Inflammatory macrophage treated with lipopolysaccharide for 1 hour (primary cell): ENCODE results near the gene AKAP11.
A peak's percentile ranks its signal among the peaks of the same experiment; 100 is the strongest.
"Not testable (repeated sequence)": the region's sequence is repeated elsewhere in the genome, so short reads cannot be mapped to it uniquely, and the experiment has no call there.

Experiments
- DNase-seq, 2 donors: peaks; one replicate each; pipeline ENCODE4 v3.0.0-alpha.2; 2020 to 2022

The AKAP11 gene, protein sequence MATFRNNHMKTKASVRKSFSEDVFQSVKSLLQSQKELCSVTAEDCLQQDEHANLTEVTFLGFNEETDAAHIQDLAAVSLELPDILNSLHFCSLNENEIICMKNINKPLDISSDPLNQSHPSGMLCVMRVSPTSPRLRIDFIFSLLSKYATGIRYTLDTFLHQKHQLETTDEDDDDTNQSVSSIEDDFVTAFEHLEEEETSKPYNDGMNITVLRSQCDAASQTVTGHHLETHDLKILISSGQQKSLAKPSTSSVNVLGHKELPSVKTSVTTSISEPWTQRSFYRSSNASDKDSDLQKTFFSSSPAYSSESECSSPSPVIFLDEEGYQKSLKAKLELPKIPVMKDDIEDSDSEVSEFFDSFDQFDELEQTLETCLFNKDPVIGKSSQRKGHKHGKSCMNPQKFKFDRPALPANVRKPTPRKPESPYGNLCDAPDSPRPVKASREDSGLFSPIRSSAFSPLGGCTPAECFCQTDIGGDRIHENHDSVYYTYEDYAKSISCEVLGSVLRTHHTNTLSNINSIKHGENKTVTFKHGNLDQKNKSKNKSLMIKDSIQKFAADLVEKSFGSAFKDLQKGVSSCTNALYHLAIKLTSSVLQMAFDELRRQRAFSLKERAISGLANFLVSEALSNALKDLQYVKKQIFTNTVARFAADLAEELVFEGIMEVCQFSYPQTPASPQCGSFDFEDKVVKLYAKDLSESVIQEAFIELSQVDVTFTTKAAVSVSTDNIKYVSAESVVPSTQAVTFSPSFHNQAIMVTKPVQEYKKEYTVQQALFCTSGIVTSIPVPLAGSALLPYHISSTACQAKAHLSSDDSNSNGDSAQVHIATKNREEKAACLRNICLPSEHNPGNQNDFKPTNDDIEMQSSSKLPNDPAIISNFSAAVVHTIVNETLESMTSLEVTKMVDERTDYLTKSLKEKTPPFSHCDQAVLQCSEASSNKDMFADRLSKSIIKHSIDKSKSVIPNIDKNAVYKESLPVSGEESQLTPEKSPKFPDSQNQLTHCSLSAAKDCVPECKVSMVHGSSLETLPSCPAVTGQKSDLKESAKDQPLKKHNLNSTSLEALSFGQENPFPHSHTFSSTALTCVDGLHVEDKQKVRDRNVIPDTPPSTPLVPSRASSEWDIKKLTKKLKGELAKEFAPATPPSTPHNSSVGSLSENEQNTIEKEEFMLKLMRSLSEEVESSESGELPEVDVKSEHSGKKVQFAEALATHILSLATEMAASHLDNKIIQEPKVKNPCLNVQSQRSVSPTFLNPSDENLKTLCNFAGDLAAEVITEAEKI (N-terminal part only)

DNA sequence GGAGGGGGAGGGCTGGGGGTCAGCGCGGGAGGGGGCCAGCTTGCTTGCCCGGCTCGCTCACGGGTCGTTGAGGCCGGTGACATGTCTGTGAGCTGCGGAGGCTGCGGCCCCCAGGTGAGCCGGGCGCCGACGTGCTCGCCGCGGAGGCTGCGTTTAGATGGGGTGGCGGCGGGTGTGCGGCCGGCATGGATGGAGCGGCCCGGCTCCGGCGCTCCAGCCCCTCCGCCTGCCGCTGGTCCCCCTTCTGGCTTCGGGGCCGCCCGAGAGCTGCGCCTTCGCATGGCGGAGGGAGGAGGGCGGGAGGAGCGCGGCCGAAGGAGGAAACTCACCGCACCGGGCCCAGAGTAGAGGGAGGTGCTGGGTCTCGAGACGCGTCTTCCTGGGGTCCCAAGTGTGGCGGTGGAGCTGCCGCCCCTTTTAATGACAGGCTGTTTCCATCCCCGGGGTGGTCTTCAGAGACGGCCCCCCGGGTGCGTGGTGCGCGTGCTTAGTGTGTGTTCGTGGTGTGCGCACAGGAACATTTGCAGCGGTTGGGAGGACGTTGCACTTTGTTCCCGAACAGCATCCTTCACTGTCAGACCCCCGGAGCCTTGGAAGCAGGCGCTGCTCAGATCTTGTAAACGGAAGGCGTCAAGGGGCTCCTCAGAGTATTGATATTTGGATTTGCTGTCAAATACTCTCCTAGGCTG is at the start of gene AKAP11:
Gene AKAP11 (plus strand): TSS at position 38 of the 689 bp plus-strand sequence. CDS start 14,197 bp downstream, outside the sequence.
- DNase-seq, result peak; percentile 19 to 34

GRCh38 chr13:42223681-42224080 is 48.3 kb upstream of the AKAP11 start:
- DNase-seq, result no peak

- no peak for DNase-seq
Observed at GRCh38 chr13:42225051-42225450, 46.9 kb upstream of the AKAP11 start.

DNA sequence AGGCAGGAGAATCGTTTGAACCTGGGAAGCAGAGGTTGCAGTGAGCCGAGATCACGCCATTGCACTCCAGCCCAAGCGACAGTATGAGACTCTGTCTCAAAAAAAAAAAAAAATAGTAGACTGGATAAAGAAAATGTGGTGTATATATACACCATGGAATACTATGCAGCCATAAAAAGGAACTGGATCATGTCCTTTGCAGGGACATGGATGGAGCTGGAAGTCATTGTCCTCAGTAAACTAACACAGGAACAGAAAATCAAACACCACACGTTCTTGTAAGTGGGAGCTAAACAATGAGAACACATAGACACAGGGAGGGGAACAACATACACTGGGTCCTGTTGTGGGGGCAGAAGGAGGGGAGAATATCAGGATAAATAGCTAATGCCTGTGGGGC is 45.2 kb upstream of the AKAP11 start:
- not testable (repeated sequence) for DNase-seq

GRCh38 chr13:42228527-42228926 is 43.4 kb upstream of the AKAP11 start:
- DNase-seq, result no peak

- no peak for DNase-seq
Observed at GRCh38 chr13:42229287-42229686, 42.7 kb upstream of the AKAP11 start.

DNA sequence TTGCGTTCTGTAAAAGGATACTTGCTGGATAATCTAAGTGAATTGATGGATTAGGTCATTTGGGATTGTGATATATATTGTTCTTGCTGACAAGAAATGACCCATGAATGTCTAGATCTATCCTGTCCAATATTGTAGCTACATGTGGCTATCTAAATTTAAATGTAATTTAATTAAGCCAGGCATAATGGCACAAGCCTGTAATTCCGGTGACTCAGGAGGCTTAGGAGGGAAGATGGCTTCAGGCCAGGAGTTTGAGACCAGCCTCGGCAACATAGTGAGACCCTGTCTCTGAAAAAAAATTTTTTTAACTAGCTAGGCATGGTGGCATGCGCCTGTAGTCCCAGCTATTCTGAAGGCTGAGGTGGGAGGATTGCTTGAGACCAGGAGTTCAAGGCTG is 39.3 kb upstream of the AKAP11 start:
- DNase-seq, result no peak

- no peak for DNase-seq
Observed at GRCh38 chr13:42233726-42234125, 38.2 kb upstream of the AKAP11 start.

DNA sequence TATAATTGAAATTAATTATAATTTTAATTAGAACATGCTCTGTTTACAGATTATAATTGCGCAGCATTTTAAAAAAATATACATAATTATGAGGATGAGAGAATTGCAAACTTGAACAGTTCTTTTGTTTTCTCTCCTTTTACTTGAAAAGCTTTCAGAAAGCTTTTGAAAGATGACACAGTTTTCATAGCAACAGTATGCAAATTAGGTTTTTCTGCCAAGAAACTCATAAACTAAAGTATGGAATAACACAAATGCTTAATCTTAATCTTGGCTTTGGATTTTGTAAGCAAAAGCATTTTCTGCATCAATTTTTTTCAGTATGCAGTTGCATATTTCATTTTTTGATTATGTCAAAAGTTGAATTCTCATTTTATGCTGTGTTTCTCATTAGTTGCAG is 32.8 kb upstream of the AKAP11 start:
- no peak for DNase-seq

DNA sequence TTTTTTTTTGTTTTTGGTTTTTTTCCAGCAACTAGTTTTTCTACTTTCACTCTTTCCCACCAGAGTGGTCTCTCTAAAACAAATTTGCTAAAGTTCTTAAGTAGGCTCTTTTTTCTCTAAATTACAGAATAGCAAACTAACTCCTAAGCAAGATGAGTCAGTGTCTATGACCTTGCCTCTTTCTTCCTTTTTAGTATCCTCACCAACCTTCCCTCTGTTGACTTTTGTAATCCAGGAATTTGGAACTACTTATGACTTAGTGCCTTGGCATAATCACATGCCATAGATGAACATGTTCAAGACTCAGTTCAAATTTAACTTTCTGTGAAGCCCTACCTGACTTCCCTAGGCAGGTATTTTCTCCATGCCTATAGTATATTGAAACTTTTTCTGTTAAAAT is 32.3 kb upstream of the AKAP11 start:
- DNase-seq, result no peak

DNA sequence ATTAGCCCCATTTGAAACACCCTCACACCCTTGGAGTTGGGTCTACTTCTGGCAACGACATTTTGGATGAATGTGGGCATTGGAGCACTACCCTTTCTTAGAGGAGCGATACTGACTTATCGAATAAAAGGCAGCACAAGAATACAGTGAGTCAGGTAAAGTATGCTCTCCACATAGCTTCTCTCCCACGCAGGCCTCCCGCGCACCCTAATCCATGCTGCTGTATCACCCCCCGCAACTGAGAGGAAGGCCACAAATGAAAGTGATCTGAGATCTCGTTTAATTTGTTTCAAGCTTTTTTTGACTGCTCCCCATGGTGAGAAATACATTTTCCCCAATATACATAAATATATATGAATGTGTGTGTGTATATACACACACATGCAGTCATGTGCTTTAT is 25.4 kb upstream of the AKAP11 start:
- DNase-seq, result no peak

DNA sequence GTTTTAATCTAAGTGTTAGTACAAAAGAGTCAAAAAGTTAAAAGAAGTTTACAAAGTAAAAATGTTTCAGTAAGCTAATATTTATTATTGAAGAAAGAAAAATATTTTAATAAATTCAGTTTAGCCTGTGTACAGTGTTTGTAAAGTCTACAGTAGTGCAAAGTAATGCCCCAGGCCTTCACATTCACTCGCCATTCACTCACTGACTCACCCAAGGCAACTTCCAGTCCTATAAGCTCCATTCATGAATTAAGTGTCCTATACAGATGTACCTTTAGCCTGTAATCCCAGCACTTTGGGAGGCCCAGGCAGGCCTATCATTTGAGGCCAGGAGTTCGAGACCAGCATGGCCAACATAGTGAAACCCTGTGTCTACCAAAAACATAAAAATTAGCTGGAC is 24.1 kb upstream of the AKAP11 start:
- DNase-seq, result no peak

DNA sequence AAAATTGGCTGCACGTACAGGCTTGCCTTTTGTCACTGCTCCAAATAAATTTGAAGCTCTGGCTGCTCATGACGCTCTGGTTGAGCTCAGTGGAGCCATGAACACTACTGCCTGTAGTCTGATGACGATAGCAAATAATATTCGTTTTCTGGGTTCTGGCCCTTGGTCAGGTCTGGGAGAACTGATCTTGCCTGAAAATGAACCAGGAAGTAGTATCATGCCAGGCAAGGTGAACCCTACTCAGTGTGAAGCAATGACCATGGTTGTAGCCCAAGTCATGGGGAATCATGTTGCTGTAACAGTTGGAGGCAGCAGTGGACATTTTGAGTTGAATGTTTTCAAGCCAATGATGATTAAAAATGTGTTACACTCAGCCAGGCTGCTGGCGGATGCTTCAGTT is 16.1 kb upstream of the AKAP11 start:
- no peak for DNase-seq

DNA sequence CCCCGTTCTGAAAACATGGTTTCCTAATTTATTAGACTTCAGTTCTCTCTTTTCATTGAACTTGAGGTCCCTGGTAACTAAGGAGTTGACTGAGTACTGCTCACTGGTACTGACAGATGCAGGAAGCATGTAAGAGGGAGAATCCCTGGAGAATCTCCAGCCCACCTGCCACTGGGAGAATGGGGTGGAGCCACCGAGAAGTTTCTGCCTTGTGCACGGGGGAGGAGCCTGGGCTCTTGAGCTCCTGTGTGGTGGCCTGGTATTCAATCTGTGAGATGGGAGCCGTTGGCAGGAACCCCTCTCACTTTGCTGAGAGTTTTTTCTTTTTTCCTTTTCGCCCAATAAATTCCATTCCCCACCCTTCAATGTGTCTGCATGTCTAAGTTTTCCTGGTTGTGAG is 13.2 kb upstream of the AKAP11 start:
- no peak for DNase-seq

- no peak for DNase-seq
Observed at GRCh38 chr13:42259515-42259914, 12.4 kb upstream of the AKAP11 start.

DNA sequence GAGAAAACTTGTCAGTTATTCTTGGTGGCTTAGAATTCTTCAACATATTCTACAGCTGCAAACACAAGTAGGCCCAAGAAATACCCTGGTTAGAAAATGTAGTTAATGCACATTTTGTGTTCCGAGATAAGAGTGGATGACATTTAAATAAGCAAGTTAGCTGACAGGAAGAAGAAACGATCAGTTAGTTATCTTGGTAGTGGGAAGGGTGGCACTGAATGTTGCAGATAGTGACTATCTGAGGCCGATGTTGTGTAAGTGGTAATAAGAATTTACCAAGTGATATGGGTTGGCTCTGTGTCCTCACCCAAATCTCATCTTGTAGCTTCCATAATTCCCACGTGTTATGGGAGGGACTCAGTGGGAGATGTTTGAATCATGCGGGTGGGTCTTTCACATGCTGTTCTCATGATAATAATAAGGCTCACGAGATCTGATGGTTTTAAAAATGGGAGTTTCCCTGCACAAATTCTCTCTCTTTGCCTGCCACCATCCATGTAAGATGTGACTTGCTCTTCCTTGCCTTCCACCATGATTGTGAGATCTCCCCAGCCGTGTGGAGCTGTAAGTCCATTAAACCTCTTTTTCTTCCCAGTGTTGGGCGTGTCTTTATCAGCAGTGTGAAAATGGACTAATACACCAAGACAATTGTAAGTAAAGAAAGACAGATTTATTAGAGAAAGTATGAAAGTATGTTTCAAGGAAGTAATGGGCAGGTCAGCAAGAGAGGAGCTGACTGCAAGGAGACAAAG is 10.9 kb upstream of the AKAP11 start:
- DNase-seq, result no peak

GRCh38 chr13:42266473-42266872 is 5.5 kb upstream of the AKAP11 start:
- DNase-seq, result no peak

GRCh38 chr13:42270160-42270856 is 1.6 kb upstream of the AKAP11 start:
- DNase-seq, result no peak

DNA sequence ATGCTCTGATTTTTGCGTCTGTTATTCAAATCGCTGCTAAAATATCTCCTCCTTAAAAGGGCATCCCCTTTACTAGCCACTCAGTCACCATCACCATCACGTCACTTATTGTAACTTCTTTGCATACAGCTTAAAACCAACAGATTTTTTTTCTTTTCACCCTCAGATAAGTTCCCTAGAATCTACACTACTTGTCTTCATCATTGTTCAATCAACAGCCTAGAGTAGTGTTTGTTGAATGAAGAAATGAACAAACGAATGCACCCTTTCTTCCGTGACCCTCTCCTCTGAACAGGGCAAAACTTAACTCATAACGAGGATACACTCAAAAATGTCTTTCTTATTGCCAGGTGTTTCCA is 1.1 kb upstream of the AKAP11 start:
- no peak for DNase-seq

GRCh38 chr13:42271337-42272114 is 426 bp upstream of the AKAP11 start:
- DNase-seq, result peak; percentile 93 to 96
